ENCODE data around the gene GASK1A.

Gene GASK1A

GRCh38 chr3:43087249-43087776 is 108.2 kb downstream of the GASK1A start:
- CTCF ChIA-PET: interaction anchor here (1.2 to 2.0 kb wide), 2 partner anchors 14 to 125 kb away, joined by 3 to 7 read pairs; no protein-coding TSS in a partner anchor
- no peak for DNase-seq (ENCODE audit: low read depth, low spot score)
- POLR2A ChIA-PET: no interaction called here
- no peak overlapping the region for H3K4me3 ChIP-seq (ENCODE audit: low read depth, low read length)
- TF ChIP-seq CTCF (IDR thresholded peaks at IDR 0.05; ENCODE audit: insufficient read depth, low read length, missing control alignments): no peak

DNA sequence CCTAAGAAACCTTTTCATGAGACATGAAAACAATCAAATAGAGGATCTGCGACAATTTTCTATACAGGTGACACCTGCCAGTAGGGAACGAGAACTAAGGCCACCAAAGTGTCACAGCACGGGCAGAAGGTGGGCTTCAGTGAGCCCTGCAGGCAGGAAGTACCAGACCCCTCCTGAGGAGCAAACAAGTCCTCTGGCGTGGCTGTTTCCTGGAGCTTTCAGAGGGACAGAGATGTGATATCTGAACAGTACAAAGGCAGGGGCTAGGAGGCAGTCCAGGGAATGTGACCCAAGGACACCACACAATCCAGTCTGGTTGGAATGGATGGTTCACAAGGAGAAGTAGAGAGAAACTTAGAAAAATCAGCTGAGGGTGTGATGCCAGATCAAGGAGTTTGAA is 110.0 kb downstream of the GASK1A start:
- no peak for DNase-seq (ENCODE audit: low read depth, low spot score)
- ChIA-PET POLR2A (no interaction called here), CTCF (no interaction called here)
- no peak overlapping the region for H3K4me3 ChIP-seq (ENCODE audit: low read depth, low read length)
- no peak for TF ChIP-seq CTCF (IDR thresholded peaks at IDR 0.05; ENCODE audit: insufficient read depth, low read length, missing control alignments)

DNA sequence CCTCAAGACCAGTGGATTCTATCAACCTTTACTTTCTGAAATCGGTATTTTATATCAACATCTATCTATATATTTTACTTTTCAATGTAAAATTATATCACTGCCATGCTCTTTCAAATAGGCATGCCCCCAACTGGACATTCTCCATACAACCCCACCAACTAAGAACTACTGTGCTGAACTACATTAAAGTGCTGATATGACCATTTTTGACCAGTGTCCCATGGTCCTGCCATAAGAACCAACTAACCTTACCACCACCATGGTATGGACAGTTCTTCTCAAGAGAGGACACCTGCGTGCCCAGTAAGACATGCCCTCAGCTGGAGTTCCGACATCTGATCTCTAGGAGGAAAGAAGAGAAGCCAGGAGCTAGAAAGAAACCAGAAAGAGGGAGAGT is 111.1 kb downstream of the GASK1A start:
- no peak for TF ChIP-seq CTCF (IDR thresholded peaks at IDR 0.05; ENCODE audit: insufficient read depth, low read length, missing control alignments)
- H3K4me3 ChIP-seq (ENCODE audit: low read depth, low read length): no peak overlapping the region
- no peak for DNase-seq (ENCODE audit: low read depth, low spot score)
- CTCF ChIA-PET: no interaction called here
- POLR2A ChIA-PET: no interaction called here

GRCh38 chr3:43091481-43091880 is 112.4 kb downstream of the GASK1A start:
- CTCF ChIA-PET: no interaction called here
- no peak for TF ChIP-seq CTCF (IDR thresholded peaks at IDR 0.05; ENCODE audit: insufficient read depth, low read length, missing control alignments)
- H3K4me3 ChIP-seq (ENCODE audit: low read depth, low read length): no peak overlapping the region
- POLR2A ChIA-PET: no interaction called here
- DNase-seq (ENCODE audit: low read depth, low spot score): no peak

DNA sequence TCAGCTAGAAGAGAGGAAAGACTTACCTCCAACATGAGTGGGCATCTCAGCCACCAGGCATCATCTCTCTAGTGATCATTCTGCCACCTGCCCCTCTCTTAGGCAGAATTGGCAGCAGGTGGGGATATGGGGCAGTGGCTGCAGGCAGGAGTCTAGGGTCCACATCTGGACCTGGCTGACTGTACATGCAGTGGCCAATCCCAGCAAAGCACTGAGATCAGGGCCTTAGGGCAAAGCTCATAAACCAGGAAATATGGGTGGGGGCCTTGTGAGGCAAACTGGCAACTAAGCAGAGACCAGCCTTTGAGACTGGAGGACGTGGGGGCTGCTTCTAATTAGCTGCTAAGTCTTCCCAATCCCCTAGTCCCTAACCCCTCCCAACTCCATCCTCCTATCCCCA is 113.9 kb downstream of the GASK1A start:
- no peak for TF ChIP-seq CTCF (IDR thresholded peaks at IDR 0.05; ENCODE audit: insufficient read depth, low read length, missing control alignments)
- DNase-seq (ENCODE audit: low read depth, low spot score): no peak
- POLR2A ChIA-PET: no interaction called here
- no peak overlapping the region for H3K4me3 ChIP-seq (ENCODE audit: low read depth, low read length)
- CTCF ChIA-PET: interaction anchor here (1.2 to 1.3 kb wide), 2 partner anchors 63 to 132 kb away, joined by 3 read pairs; no protein-coding TSS in a partner anchor

GRCh38 chr3:43093974-43094373 is 114.9 kb downstream of the GASK1A start:
- no peak for TF ChIP-seq CTCF (IDR thresholded peaks at IDR 0.05; ENCODE audit: insufficient read depth, low read length, missing control alignments)
- H3K4me3 ChIP-seq (ENCODE audit: low read depth, low read length): no peak overlapping the region
- DNase-seq (ENCODE audit: low read depth, low spot score): no peak
- CTCF ChIA-PET: no interaction called here
- POLR2A ChIA-PET: no interaction called here
